ENCODE measurements around the gene SLC66A1. TPM values are rescaled to one million over a fixed set of nuclear protein-coding genes. Genes with fewer than 3 reads are reported as not detected.
"Not testable (repeated sequence)": the region's sequence is repeated elsewhere in the genome, so short reads cannot be mapped to it uniquely, and the experiment has no call there.

The SLC66A1 gene
- total RNA-seq, 4 donors from 2014 or later, result 10.5 to 14.0 (median 12.5) TPM

- 86% methylated on average over 13 of the region's 13 CpGs for WGBS
- H3K4me3 ChIP-seq, result no peak overlapping the region
- DNase-seq (ENCODE audit: low spot score in 2 of 2), result no peak
These were observed 24.5 kb upstream of the SLC66A1 start for GRCh38 chr1:19287436-19288185.

GRCh38 chr1:19288324-19289241 is 23.5 kb upstream of the SLC66A1 start, which contains the start of gene AKR7A3:
TSS of gene AKR7A3 (minus strand) at chr1:19288770. CDS start at chr1:19288709, 61 bp downstream.
- DNase-seq (ENCODE audit: low spot score in 2 of 2); H3K4me1 ChIP-seq; H3K27ac ChIP-seq; H3K27me3 ChIP-seq; H3K9me3 ChIP-seq: not testable (repeated sequence)
- Histone ChIP-seq H3K36me3 (peaks cover 17% of the 10 kb centered on the region), H3K4me3 (peak within 1 kb of the TSS; percentile 46)
- WGBS, result 25% methylated on average over 22 of the region's 82 CpGs

More at GRCh38 chr1:19287436-19288185, 24.5 kb upstream of the SLC66A1 start:
- peaks cover 9% of the 10 kb centered on the region for H3K4me1 ChIP-seq
- H3K36me3 ChIP-seq, result peaks cover 17% of the 10 kb centered on the region
- no peaks in the 10 kb centered on the region for H3K27me3 ChIP-seq
- H3K27ac ChIP-seq, result no peak overlapping the region
- TF ChIP-seq POLR2A (IDR thresholded peaks at IDR 0.05) (no peak), POLR2AphosphoS5 (IDR thresholded peaks at IDR 0.05) (no peak), EP300 (IDR thresholded peaks at IDR 0.05) (no peak)
- TF ChIP-seq, protein P1, sequence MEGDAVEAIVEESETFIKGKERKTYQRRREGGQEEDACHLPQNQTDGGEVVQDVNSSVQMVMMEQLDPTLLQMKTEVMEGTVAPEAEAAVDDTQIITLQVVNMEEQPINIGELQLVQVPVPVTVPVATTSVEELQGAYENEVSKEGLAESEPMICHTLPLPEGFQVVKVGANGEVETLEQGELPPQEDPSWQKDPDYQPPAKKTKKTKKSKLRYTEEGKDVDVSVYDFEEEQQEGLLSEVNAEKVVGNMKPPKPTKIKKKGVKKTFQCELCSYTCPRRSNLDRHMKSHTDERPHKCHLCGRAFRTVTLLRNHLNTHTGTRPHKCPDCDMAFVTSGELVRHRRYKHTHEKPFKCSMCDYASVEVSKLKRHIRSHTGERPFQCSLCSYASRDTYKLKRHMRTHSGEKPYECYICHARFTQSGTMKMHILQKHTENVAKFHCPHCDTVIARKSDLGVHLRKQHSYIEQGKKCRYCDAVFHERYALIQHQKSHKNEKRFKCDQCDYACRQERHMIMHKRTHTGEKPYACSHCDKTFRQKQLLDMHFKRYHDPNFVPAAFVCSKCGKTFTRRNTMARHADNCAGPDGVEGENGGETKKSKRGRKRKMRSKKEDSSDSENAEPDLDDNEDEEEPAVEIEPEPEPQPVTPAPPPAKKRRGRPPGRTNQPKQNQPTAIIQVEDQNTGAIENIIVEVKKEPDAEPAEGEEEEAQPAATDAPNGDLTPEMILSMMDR (IDR thresholded peaks at IDR 0.05), result no peak
- H3K9me3 ChIP-seq, result no peaks in the 10 kb centered on the region

GRCh38 chr1:19289244-19289643 is 22.9 kb upstream of the SLC66A1 start:
- Histone ChIP-seq H3K36me3 (peaks cover 16% of the 10 kb centered on the region), H3K27ac (no peak overlapping the region), H3K9me3 (peaks cover 3% of the 10 kb centered on the region), H3K4me3 (peak overlapping the region; percentile 46), H3K27me3 (no peaks in the 10 kb centered on the region), H3K4me1 (peaks cover 9% of the 10 kb centered on the region)
- WGBS, result 31% methylated on average over 2 of the region's 2 CpGs
- no peak for DNase-seq (ENCODE audit: low spot score in 2 of 2)
- TF ChIP-seq POLR2A (IDR thresholded peaks at IDR 0.05) (no peak), EP300 (IDR thresholded peaks at IDR 0.05) (no peak), POLR2AphosphoS5 (IDR thresholded peaks at IDR 0.05) (no peak)
- TF ChIP-seq, protein P1 (IDR thresholded peaks at IDR 0.05), result no peak

GRCh38 chr1:19294638-19295037 is 17.5 kb upstream of the SLC66A1 start:
- peaks cover 3% of the 10 kb centered on the region for H3K9me3 ChIP-seq
- TF ChIP-seq EP300 (IDR thresholded peaks at IDR 0.05) (no peak), POLR2AphosphoS5 (IDR thresholded peaks at IDR 0.05) (no peak), POLR2A (IDR thresholded peaks at IDR 0.05) (no peak)
- TF ChIP-seq, protein P1 (IDR thresholded peaks at IDR 0.05), result no peak

DNA sequence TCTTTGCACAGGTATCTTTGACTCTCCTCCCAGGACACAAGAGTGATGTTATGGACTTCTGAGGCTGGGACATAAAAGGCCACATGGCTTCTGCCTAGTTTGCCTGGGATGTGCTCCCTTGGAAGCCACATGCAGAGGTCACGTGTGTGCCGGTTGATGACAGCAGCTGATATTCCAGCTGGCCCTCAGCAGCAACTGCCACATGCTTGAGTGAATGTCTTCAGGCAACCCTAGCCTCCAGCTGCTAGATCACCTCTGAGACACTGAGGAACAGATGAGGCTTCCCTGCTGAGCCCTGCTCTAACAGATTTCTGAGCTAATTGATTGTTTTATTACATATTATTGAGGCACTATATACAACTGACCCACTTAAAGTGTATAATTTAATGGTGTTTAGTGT is 11.9 kb upstream of the SLC66A1 start:
- Histone ChIP-seq H3K4me3 (no peak overlapping the region), H3K27ac (no peak overlapping the region), H3K9me3 (no peaks in the 10 kb centered on the region), H3K4me1 (no peaks in the 10 kb centered on the region), H3K36me3 (peaks cover 35% of the 10 kb centered on the region), H3K27me3 (no peaks in the 10 kb centered on the region)
- no peak for TF ChIP-seq POLR2AphosphoS5 (IDR thresholded peaks at IDR 0.05)
- TF ChIP-seq, protein P1 (IDR thresholded peaks at IDR 0.05), result no peak
- no peak for TF ChIP-seq POLR2A (IDR thresholded peaks at IDR 0.05)
- no peak for TF ChIP-seq EP300 (IDR thresholded peaks at IDR 0.05)
- WGBS, result 93% methylated on average over 2 of the region's 2 CpGs
- no peak for DNase-seq (ENCODE audit: low spot score in 2 of 2)

More at GRCh38 chr1:19294638-19295037, 17.5 kb upstream of the SLC66A1 start:
- DNase-seq (ENCODE audit: low spot score in 2 of 2), result no peak
- 94% methylated on average over 2 of the region's 2 CpGs for WGBS
- H3K36me3 ChIP-seq, result peaks cover 7% of the 10 kb centered on the region
- H3K27ac ChIP-seq, result no peak overlapping the region
- H3K27me3 ChIP-seq, result no peaks in the 10 kb centered on the region
- H3K4me1 ChIP-seq, result no peaks in the 10 kb centered on the region
- no peak overlapping the region for H3K4me3 ChIP-seq

DNA sequence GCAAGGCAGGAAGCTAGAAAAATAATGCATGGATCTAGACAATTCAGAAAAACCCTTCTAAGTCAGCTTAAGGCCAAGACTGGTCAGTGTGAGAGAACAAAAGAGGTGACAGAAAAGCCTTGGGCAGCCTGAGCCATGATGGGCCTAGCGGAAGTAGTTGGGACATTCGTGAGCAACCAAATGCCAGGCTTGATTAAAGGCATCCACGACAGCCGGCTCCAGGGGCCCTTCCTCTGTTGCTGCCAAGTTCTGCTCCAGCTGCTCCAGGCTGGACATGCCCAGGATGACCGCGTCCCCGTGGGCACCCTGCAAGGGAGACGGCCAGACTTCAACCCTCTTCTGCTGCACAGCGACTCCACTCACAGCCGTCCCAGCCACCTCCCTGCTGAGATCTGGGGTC is 8.0 kb upstream of the SLC66A1 start:
- H3K27ac ChIP-seq; H3K9me3 ChIP-seq; H3K27me3 ChIP-seq; H3K4me3 ChIP-seq; DNase-seq (ENCODE audit: low spot score in 2 of 2); H3K4me1 ChIP-seq: not testable (repeated sequence)
- 95% methylated on average over 10 of the region's 10 CpGs for WGBS
- H3K36me3 ChIP-seq, result peaks cover 63% of the 10 kb centered on the region

All from suprapubic skin (tissue), 4 donors.